Measurements from ENCODE around the gene SGMS1. TPM values are rescaled to one million over a fixed set of nuclear protein-coding genes. Genes with fewer than 3 reads are reported as not detected.

SGMS1 gene
- total and polyA plus RNA-seq, 2 donors (not counting 3 experiments of a cell fraction or from before 2014, with no cell fraction given) = 9.7 to 23.7 TPM

DNA sequence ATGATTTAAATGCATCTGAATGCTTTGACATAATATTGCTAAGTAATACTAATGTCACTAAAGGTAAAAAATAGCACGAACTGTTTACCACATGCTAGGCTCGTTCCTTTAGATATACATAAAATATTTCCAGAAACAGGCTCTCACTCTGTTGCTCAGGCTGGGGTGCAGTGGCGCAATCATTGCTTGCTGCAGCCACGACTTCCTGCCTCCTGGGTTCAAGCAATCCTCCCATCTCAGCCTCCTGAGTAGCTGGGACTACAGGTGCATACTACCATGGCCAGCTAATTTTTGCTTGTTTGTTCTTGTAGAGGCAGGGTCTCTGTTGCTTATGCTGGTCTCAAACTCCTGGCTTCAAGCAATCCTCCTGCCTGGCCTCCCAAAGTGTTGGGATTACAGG is 183.3 kb downstream of the SGMS1 start:
- no peak overlapping the region for H2AFZ ChIP-seq (ENCODE audit: low read depth, low read length)
- FAIRE-seq (no peak), DNase-seq (ENCODE audit: low read depth, low spot score) (no peak)
- dilution Hi-C loops (cut with MboI; ENCODE audit: extremely low pct_ligation_motif_present, low sequenced_read_pairs) = no loop called here
- no peaks in the 10 kb centered on the region for H3K9me3 ChIP-seq (replicated peaks; ENCODE audit: control insufficient read depth, insufficient read depth, low read length)
- no peak overlapping the region for H3K27ac ChIP-seq (ENCODE audit: insufficient read depth, low read depth, low read length)
- ChIA-PET CTCF (no interaction called here), POLR2A (no interaction called here)
- no peak overlapping the region for H3K4me2 ChIP-seq (ENCODE audit: insufficient read depth, low read length)
- BruUV-seq (replicated peaks) = no TSS peak
- no peaks in the 10 kb centered on the region for H3K36me3 ChIP-seq (ENCODE audit: control insufficient read depth in 2 of 2, extremely low read depth in 1 of 2, insufficient read depth in 2 of 2, low read length in 2 of 2)
- no peaks in the 10 kb centered on the region for H3K4me1 ChIP-seq (ENCODE audit: control insufficient read depth, extremely low read depth, insufficient read depth, low read length)
- H3K4me3 ChIP-seq (replicated peaks in 1 of 3; ENCODE audit: insufficient read depth in 1 of 3, low read depth in 1 of 3, low read length in 3 of 3) = no peak overlapping the region
- intact Hi-C loops (cut with micrococcal nuclease) = no loop called here
- TF ChIP-seq MYC (IDR thresholded peaks at IDR 0.05; ENCODE audit: low read depth, low read length) = no peak
- TF ChIP-seq GATA2 (IDR thresholded peaks at IDR 0.05; ENCODE audit: insufficient read depth, insufficient read length, low read depth, low read length) = no peak
- no peak for TF ChIP-seq EZH2 (IDR thresholded peaks at IDR 0.05; ENCODE audit: borderline replicate concordance, low read depth, low read length, severe bottlenecking)
- no peak for TF ChIP-seq POLR2AphosphoS5 (IDR thresholded peaks at IDR 0.05; ENCODE audit: insufficient read depth, low read depth, low read length)
- TF ChIP-seq FOS (IDR thresholded peaks at IDR 0.05; ENCODE audit: borderline replicate concordance, insufficient read depth, low read length) = no peak
- no peak for TF ChIP-seq POLR2A (IDR thresholded peaks at IDR 0.05; ENCODE audit: low read depth, low read length)
- no peak for TF ChIP-seq CTCF (IDR thresholded peaks at IDR 0.05; ENCODE audit: extremely low read depth in 1 of 2, insufficient read depth in 1 of 2, low read depth in 1 of 2, low read length in 2 of 2)
- no peak for TF ChIP-seq JUN (IDR thresholded peaks at IDR 0.05; ENCODE audit: borderline replicate concordance, insufficient read depth, insufficient read length, low read depth)
- no peak for TF ChIP-seq MAX (IDR thresholded peaks at IDR 0.05; ENCODE audit: insufficient read depth, insufficient read length)
- no peaks in the 10 kb centered on the region for H3K9me1 ChIP-seq (replicated peaks; ENCODE audit: control insufficient read depth, extremely low read depth, insufficient read depth, low read length)
- H3K27me3 ChIP-seq (ENCODE audit: control insufficient read depth in 2 of 2, insufficient read depth in 2 of 2, low read length in 2 of 2) = no peaks in the 10 kb centered on the region
- H3K9ac ChIP-seq (replicated peaks; ENCODE audit: extremely low read depth, insufficient read depth, low read length) = no peak overlapping the region
- no peaks in the 10 kb centered on the region for H3K79me2 ChIP-seq (ENCODE audit: control insufficient read depth, insufficient read depth, low read length)
- no peaks in the 10 kb centered on the region for H4K20me1 ChIP-seq (replicated peaks; ENCODE audit: control insufficient read depth, extremely low read depth, insufficient read depth, low read length)

Data from endothelial cell of umbilical vein (primary cell).